NCI-H2107 (cell line): ENCODE results near the gene RPL26.
"Not testable (repeated sequence)": the region's sequence is repeated elsewhere in the genome, so short reads cannot be mapped to it uniquely, and the experiment has no call there.

Experiments
- DNase-seq: peaks from one replicate; lab custom pipeline; 2025; lab: John Stamatoyannopoulos, UW

Gene RPL26

GRCh38 chr17:8365143-8365542 is 17.9 kb downstream of the RPL26 start:
- DNase-seq: no peak

- DNase-seq: no peak
These were observed 20.2 kb downstream of the RPL26 start for GRCh38 chr17:8362651-8363332.

DNA sequence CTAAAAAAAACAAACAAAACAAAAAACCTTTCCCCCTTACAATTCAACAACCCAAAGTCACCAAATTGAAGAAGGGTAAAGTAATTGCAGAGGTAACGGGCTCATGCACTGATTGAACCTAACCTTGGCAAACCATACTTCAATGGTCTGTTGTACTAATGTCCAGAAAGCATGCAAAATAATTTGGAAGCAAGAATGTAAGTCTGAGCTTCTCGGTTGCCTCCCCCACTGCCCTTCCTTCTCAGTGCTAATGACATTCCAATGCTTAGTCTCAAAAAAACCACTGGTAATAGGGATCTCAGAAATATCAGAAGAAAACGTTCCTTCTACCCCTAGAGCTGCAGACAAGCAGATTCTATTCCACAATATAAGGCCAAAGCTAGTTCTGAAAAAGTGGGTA is 22.2 kb downstream of the RPL26 start:
- no peak for DNase-seq

DNA sequence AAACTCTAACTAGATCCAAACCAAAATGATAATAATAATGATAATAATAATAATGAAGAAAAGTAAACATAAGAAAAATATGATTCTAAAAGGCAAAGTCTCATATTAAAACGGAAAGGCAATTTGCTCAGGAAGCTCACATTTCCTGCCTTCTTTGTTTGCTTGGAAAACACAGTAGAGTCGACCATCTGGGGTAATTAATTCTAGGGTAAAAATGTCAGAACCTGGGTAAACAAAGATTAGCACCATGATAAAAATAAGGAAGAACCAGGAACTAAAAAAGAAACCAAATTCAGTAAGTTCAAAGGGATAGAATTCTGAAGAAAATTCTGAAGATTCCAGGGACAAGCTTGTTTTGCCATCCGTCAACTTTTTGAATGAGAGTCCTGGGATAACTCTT is 22.7 kb downstream of the RPL26 start:
- DNase-seq: no peak

DNA sequence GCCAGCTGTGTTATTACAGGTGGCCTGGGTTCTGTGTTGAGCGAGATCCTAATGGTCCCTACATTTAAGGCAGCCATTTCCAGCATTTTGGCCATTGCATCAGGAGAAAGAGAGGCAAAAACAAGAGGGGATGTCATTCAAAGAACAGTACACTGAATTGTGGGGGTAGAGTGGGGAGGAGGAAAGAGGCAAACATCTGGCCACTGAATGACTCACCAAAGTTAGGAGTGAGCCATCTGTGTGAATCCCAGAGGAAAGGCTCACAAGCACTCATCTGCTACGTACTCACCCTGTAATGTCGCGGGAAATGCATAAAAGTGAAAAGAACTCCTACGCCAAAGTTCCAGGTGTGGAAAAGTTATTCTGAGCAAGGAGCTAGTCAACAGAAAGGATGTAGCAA is 23.2 kb downstream of the RPL26 start:
- DNase-seq: no peak

DNA sequence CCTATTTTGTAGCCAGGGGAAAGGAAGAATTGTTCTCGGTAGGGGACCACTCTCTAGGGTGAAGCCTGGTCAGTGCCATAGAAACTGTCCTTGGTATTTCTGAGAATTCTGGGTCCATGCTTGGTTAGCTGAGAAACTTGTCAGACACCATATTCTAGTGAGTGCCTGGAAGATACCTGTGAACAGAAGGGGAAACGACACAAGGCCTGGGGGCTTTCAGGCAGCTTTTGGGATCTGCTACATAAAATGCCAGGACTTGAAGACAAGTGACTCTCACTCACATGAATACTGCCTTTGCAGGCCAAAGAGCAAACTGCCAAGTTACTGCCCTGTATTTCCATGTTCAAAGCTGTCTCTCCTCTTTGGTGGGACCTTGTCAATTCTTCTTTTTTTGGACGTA is 25.1 kb downstream of the RPL26 start:
- DNase-seq: no peak

GRCh38 chr17:8354236-8354635 is 28.8 kb downstream of the RPL26 start:
- DNase-seq: no peak

DNA sequence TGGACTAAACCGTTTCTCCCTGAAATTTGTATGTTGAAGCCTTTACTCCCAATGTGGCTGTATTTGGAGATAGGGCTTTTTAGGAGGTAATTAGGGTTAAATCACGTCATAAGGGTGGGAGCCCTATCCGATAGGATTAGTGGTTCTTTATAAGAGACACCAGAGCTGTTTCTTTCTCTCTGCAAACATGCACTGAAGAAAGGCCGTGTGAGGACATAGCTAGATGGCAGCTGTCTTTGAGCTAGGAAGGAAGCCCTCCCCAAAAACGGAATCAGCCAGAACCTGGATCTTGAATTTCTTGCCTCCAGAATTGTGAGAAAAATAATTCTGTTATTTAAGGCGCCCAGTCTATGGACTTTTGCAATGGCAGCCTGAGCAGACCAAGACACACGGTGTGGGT is 29.3 kb downstream of the RPL26 start:
- no peak for DNase-seq

GRCh38 chr17:8350339-8350738 is 32.7 kb downstream of the RPL26 start:
- no peak for DNase-seq

- DNase-seq: not testable (repeated sequence)
These were observed 36.0 kb downstream of the RPL26 start for GRCh38 chr17:8347001-8347400.

DNA sequence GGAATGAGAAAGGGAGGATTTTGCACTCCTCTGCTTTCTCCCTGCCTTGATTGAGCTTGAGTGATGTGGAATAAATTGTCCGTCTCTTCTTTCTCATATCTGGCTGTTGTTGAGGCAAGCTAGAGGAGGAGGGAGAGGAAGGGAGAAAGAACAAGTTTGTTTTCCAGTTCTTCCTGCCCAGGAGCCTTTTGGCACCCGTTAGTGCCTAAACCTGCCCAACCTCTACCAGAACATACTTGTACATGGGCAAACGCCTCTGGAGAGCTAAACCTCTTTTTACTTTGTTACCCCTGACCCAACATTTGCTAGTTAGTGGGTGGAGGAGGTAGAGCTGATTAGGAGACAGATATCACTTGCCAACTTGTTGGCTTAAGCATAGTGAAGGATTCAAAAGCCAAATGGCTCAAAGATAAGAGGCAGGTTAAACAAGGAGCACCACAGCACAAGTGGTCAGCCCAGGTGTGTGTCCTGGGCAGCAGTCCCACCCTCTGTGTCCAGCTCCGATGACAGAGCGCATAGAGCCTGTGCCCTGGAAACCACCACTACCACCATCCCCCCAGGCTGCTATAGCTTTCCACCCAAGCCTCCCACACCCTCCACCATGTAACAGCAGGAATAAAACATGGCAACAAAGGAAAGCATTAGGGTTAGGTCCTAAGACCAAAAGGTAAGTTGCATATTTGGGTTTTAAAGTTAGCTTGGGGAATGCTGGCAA is 36.9 kb downstream of the RPL26 start:
- DNase-seq: no peak

- DNase-seq: no peak
These were observed 37.8 kb downstream of the RPL26 start for GRCh38 chr17:8345052-8345690.

GRCh38 chr17:8341456-8341855 is 41.5 kb downstream of the RPL26 start:
- DNase-seq: no peak

DNA sequence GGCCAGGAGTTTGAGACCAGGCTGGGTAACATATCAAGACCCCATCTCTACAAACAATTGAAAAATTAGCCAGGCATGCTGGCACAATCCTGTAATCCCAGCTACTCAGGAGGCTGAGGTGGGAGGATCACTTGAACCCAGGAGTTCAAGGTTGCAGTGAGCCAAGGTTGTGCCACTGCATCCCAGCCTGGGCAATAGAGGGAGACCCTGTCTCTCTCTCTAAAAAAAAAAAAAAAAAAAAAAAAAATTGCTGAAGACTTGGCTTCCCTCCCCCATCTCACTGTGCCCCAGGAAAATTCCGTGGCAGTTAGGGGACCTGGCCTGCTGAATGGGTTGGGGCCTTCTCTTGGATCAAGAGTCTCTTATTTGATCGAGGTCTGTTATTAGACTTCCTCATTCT is 43.5 kb downstream of the RPL26 start, which contains the start of gene ODF4:
Gene ODF4 (plus strand): TSS at position 301 of the 400 bp plus-strand sequence. CDS start 212 bp downstream, outside the sequence.
- DNase-seq: no peak

DNA sequence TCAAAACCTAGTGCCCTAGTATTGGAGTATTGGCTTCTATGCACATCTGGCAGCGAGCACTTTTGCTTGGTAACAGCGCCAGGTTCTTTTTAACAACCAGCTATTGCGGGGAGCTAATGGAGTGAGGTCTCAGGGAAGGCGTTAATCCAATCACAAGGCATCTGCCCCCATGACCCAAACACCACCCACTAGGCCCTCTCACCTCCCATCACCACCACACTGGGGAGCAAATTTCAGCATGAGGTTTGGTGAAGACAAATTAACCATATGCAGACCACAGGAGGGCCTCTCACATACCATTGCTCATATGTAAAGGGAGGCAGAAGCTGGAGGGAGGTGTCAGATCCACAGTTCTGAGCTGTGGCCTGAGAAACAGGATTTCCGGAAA is 44.2 kb downstream of the RPL26 start:
- DNase-seq: no peak

DNA sequence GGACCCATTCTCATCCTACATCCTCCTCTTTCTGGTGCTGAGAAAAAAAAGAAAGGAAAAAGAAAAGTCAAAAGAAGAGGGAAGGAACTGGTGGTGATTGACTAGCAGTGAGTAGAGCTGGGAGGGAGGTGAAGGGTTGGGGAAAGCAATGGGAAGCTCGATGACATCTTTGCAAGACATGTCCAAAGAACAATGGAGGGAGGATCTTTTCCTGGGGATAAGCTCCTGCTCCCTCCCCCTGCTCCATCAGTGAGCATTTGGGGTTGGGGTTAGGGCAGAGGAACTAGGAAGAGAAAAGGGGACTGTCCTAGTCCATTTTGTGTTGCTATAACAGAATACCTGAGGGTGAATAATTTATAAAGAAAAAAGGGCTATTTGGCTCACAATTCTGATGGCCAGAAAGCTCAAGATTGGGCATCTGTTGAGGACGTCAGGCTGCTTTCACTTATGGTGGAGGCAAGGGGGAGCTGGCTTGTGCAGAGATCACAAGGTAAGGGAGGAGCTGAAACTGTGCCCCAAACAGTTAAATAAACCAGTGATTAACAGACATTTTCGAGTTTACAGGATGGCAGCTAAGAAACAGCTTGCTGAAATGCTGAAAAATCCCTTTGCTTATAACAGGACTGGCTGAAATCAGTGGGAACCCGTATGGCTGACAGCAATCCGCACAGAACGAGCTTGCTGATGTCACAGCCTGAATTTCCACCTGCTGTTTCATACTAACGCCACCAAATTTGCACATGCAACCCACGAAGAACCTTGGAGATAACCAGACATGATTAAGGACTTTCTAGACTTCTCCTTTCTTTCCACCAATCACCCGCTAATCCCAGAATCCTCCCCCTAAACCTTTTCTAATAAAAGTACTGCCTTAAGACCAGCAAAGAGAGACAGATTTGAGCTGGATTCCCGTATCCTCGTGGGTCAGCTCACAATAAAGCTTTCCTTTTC is 44.9 kb downstream of the RPL26 start:
- DNase-seq: no peak

GRCh38 chr17:8333281-8333680 is 49.7 kb downstream of the RPL26 start:
- DNase-seq: no peak

- no peak for DNase-seq
These were observed 50.3 kb downstream of the RPL26 start for GRCh38 chr17:8332688-8333087.

GRCh38 chr17:8332128-8332527 is 50.9 kb downstream of the RPL26 start:
- DNase-seq: no peak
